GM12878 (cell line): ENCODE results near the gene LENEP. TPM values are rescaled to one million over a fixed set of nuclear protein-coding genes. Genes with fewer than 3 reads are reported as not detected.

Source experiments
- BMI1 ChIP-seq: fragments of 450-650 bp; IDR thresholded peaks from 2 replicates; pipeline ENCODE4 v1.6.1; 2016; ENCODE audit warnings: mild to moderate bottlenecking, moderate library complexity, borderline replicate concordance
- BRCA1 ChIP-seq: IDR thresholded peaks from 2 replicates; pipeline ENCODE4 v1.6.1; 2011; ENCODE audit warnings: low read depth, low read length, improper control_type of control experiment
- CREM ChIP-seq: IDR thresholded peaks from 2 replicates; pipeline ENCODE4 v1.6.1; 2014; ENCODE audit warnings: antibody characterized with exemption, low read depth
- CTCF ChIP-seq, 3 experiments: IDR thresholded peaks in 2 of 3; conservative IDR thresholded peaks in 1 of 3; 2 replicates each; pipeline ENCODE4 v1.5.1; 2011; ENCODE audit warnings: low read depth in 3 of 3, low read length in 3 of 3, mild to moderate bottlenecking in 3 of 3, control low read depth in 2 of 3, moderate library complexity in 2 of 3, inconsistent platforms in 1 of 3, mixed read lengths in 1 of 3; ENCODE audit not compliant: control insufficient read depth in 2 of 3, insufficient read depth in 1 of 3; ENCODE audit errors: extremely low read depth in 1 of 3
- EP300 ChIP-seq, 2 experiments: fragments of 150-350 bp in 1 of 2; IDR thresholded peaks; 2 replicates each; pipeline ENCODE4 v1.6.1; 2011 to 2012; ENCODE audit warnings: low read depth in 2 of 2, low read length in 2 of 2, borderline replicate concordance in 1 of 2, improper control_type of control experiment in 1 of 2, inconsistent platforms in 1 of 2; ENCODE audit not compliant: control insufficient read depth in 1 of 2
- HDAC2 ChIP-seq: fragments of 200-600 bp; sonication (generic); IDR thresholded peaks from 2 replicates; pipeline ENCODE4 v1.6.1; 2017
- MTA2 ChIP-seq: fragments of 450-650 bp; IDR thresholded peaks from 2 replicates; pipeline ENCODE4 v1.6.1; 2016; ENCODE audit warnings: low read depth, mild to moderate bottlenecking, moderate library complexity
- NR2C2 ChIP-seq: IDR thresholded peaks from 2 replicates; pipeline ENCODE4 v1.6.1; 2011; ENCODE audit warnings: borderline replicate concordance, low read depth; ENCODE audit not compliant: control insufficient read depth, insufficient read length
- PML ChIP-seq: IDR thresholded peaks from 2 replicates; pipeline ENCODE4 v1.6.1; 2012; ENCODE audit warnings: low read length, inconsistent platforms
- POLR2AphosphoS5 ChIP-seq: IDR thresholded peaks from 2 replicates; pipeline ENCODE4 v1.6.1; 2011; ENCODE audit warnings: mild to moderate bottlenecking, low read length, inconsistent platforms
- RFX5 ChIP-seq: IDR thresholded peaks from 2 replicates; pipeline ENCODE4 v1.6.1; 2011; ENCODE audit warnings: low read depth, low read length, improper control_type of control experiment
- TBL1XR1 ChIP-seq: IDR thresholded peaks from 2 replicates; pipeline ENCODE4 v1.6.1; 2012; ENCODE audit warnings: low read depth, low read length, improper control_type of control experiment
- ZBTB11 ChIP-seq: fragments of 450-650 bp; formaldehyde crosslinking; IDR thresholded peaks from 2 replicates; pipeline ENCODE4 v1.5.0; 2022; ENCODE audit warnings: mild to moderate bottlenecking, missing genetic modification characterization
- ZNF622 ChIP-seq: fragments of 450-650 bp; IDR thresholded peaks from 2 replicates; pipeline ENCODE4 v1.6.1; 2017; ENCODE audit warnings: mild to moderate bottlenecking, inconsistent platforms
- polyA plus RNA-seq, 11 experiments: library from polyadenylated mRNA; depleted of rRNA in 4 of 11; unstranded in 6 of 11; stranded (reverse) in 5 of 11; fragments of >200 nt; fragmentation: Nextera tagmentation in 4 of 11; fragmentation: Illumina TruSeq in 1 of 11; extraction: Ambion mirVana in 4 of 11; extraction: Trizol in 1 of 11; gene quantifications; 1 replicate in 1 of 11; 2 replicates in 10 of 11; pipeline versions ENCODE4 v1.2.1 to v1.2.3, GENCODE V29; 2011 to 2016; ENCODE audit warnings: inconsistent platforms in 2 of 11, missing spikeins in 2 of 11, low read depth in 1 of 11
- total RNA-seq, 4 experiments: library from RNA; depleted of rRNA in 3 of 4; stranded (reverse); fragments of >200 nt in 3 of 4; fragmentation: Illumina TruSeq in 1 of 4; extraction: Trizol in 1 of 4; gene quantifications; 2 replicates each; pipeline versions ENCODE4 v1.2.1 to v1.2.3, GENCODE V29; 2013 to 2021
- TF ChIP-seq, protein P1 (sequence below): fragments of 450-650 bp; formaldehyde crosslinking; IDR thresholded peaks from 2 replicates; pipeline ENCODE4 v1.4.0; 2020; ENCODE audit warnings: mild to moderate bottlenecking, moderate library complexity
- TF ChIP-seq, protein P2 (sequence below): fragments of 150-350 bp; IDR thresholded peaks from 2 replicates; pipeline ENCODE4 v1.6.1; 2014; ENCODE audit warnings: mild to moderate bottlenecking, low read depth, low read length
- TF ChIP-seq, protein P3 (sequence below): IDR thresholded peaks from 2 replicates; pipeline ENCODE4 v1.6.1; 2012; ENCODE audit warnings: low read depth, low read length, improper control_type of control experiment

LENEP gene
- total and polyA plus RNA-seq, 10 of the 15 experiments (the other 5 are each of a cell fraction or from before 2014, with no cell fraction given): 0.27 to 1.1 (median 0.64) TPM; not detected in 7

GRCh38 chr1:154999571-155000410 is 6.4 kb downstream of the LENEP start (continued):
- no peak for TF ChIP-seq ZBTB11
- no peak for TF ChIP-seq PML
- TF ChIP-seq, protein P1, sequence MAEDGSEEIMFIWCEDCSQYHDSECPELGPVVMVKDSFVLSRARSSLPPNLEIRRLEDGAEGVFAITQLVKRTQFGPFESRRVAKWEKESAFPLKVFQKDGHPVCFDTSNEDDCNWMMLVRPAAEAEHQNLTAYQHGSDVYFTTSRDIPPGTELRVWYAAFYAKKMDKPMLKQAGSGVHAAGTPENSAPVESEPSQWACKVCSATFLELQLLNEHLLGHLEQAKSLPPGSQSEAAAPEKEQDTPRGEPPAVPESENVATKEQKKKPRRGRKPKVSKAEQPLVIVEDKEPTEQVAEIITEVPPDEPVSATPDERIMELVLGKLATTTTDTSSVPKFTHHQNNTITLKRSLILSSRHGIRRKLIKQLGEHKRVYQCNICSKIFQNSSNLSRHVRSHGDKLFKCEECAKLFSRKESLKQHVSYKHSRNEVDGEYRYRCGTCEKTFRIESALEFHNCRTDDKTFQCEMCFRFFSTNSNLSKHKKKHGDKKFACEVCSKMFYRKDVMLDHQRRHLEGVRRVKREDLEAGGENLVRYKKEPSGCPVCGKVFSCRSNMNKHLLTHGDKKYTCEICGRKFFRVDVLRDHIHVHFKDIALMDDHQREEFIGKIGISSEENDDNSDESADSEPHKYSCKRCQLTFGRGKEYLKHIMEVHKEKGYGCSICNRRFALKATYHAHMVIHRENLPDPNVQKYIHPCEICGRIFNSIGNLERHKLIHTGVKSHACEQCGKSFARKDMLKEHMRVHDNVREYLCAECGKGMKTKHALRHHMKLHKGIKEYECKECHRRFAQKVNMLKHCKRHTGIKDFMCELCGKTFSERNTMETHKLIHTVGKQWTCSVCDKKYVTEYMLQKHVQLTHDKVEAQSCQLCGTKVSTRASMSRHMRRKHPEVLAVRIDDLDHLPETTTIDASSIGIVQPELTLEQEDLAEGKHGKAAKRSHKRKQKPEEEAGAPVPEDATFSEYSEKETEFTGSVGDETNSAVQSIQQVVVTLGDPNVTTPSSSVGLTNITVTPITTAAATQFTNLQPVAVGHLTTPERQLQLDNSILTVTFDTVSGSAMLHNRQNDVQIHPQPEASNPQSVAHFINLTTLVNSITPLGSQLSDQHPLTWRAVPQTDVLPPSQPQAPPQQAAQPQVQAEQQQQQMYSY (CRISPR knock-in tag): 0 out of 2 replicates have a peak, but pooled peaks have one; percentile 59
- TF ChIP-seq TBL1XR1: no peak
- no peak for TF ChIP-seq CREM
- no peak for TF ChIP-seq EP300 (IDR thresholded peaks at IDR 0.05; ENCODE audit: borderline replicate concordance in 1 of 2, control insufficient read depth in 1 of 2, low read depth in 2 of 2, low read length in 2 of 2)
- no peak for TF ChIP-seq BMI1
- no peak for TF ChIP-seq BRCA1
- TF ChIP-seq HDAC2: no peak
- TF ChIP-seq RFX5: no peak
- TF ChIP-seq, protein P2, sequence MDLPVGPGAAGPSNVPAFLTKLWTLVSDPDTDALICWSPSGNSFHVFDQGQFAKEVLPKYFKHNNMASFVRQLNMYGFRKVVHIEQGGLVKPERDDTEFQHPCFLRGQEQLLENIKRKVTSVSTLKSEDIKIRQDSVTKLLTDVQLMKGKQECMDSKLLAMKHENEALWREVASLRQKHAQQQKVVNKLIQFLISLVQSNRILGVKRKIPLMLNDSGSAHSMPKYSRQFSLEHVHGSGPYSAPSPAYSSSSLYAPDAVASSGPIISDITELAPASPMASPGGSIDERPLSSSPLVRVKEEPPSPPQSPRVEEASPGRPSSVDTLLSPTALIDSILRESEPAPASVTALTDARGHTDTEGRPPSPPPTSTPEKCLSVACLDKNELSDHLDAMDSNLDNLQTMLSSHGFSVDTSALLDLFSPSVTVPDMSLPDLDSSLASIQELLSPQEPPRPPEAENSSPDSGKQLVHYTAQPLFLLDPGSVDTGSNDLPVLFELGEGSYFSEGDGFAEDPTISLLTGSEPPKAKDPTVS: no peak
- TF ChIP-seq CTCF (IDR thresholded peaks at IDR 0.05 in 2 of 3, conservative IDR thresholded peaks at IDR 0.05 in 1 of 3; ENCODE audit: control insufficient read depth in 2 of 3, extremely low read depth in 1 of 3, insufficient read depth in 1 of 3, low read depth in 3 of 3, low read length in 3 of 3): no peak
- TF ChIP-seq ZNF622: no peak
- 0 out of 2 replicates have a peak, but pooled peaks have one; percentile 14 for TF ChIP-seq MTA2
- no peak for TF ChIP-seq NR2C2
- no peak for TF ChIP-seq POLR2AphosphoS5
- TF ChIP-seq, protein P3, sequence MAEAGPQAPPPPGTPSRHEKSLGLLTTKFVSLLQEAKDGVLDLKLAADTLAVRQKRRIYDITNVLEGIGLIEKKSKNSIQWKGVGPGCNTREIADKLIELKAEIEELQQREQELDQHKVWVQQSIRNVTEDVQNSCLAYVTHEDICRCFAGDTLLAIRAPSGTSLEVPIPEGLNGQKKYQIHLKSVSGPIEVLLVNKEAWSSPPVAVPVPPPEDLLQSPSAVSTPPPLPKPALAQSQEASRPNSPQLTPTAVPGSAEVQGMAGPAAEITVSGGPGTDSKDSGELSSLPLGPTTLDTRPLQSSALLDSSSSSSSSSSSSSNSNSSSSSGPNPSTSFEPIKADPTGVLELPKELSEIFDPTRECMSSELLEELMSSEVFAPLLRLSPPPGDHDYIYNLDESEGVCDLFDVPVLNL: no peak
